GM21515 (cell line): ENCODE data around the gene GSTO1.

Experiments
- ATAC-seq: cut with Tn5 transposase; IDR thresholded peaks from one replicate; pipeline ENCODE4 v1.9.1; 2021; ENCODE audit not compliant: unreplicated experiment

The GSTO1 gene

GRCh38 chr10:104250371-104250770, 4.3 kb upstream of the GSTO1 start:
- ATAC-seq = no peak

GRCh38 chr10:104251443-104251842, 3.2 kb upstream of the GSTO1 start:
- ATAC-seq = no peak

GRCh38 chr10:104252368-104252767, 2.3 kb upstream of the GSTO1 start:
- ATAC-seq = no peak

GRCh38 chr10:104253106-104253505, 1.6 kb upstream of the GSTO1 start:
- ATAC-seq = no peak

- no peak for ATAC-seq
These were observed 884 bp upstream of the GSTO1 start for GRCh38 chr10:104253606-104254410.

GRCh38 chr10:104255311-104255981, 754 bp downstream of the GSTO1 start:
- peak; percentile 39 for ATAC-seq

- ATAC-seq = no peak
These were observed 1.8 kb downstream of the GSTO1 start for GRCh38 chr10:104256335-104256961.

GRCh38 chr10:104257235-104257634, 2.5 kb downstream of the GSTO1 start:
- no peak for ATAC-seq

- no peak for ATAC-seq
These were observed 3.5 kb downstream of the GSTO1 start for GRCh38 chr10:104258209-104258608.

GRCh38 chr10:104259456-104259855, 4.8 kb downstream of the GSTO1 start:
- ATAC-seq = no peak

GRCh38 chr10:104259999-104260774, 5.5 kb downstream of the GSTO1 start:
- no peak for ATAC-seq

- no peak for ATAC-seq
These were observed 6.1 kb downstream of the GSTO1 start for GRCh38 chr10:104260775-104261115.

- ATAC-seq = no peak
These were observed 7.4 kb downstream of the GSTO1 start for GRCh38 chr10:104262055-104262454.

GRCh38 chr10:104264783-104265182, 10.1 kb downstream of the GSTO1 start:
- no peak for ATAC-seq

- ATAC-seq = no peak
These were observed 13.2 kb downstream of the GSTO1 start for GRCh38 chr10:104267721-104268404.

- ATAC-seq = peak; percentile 1
These were observed 13.7 kb downstream of the GSTO1 start for GRCh38 chr10:104268405-104268712.

GRCh38 chr10:104268713-104269645, 14.3 kb downstream of the GSTO1 start, which contains the start of gene GSTO2:
TSS of gene GSTO2 (plus strand) at chr10:104269184. CDS start at chr10:104274916, 5,732 bp downstream.
- peak; percentile 99 for ATAC-seq

GRCh38 chr10:104273286-104273685, 18.6 kb downstream of the GSTO1 start:
- ATAC-seq = no peak

- ATAC-seq = no peak
These were observed 19.3 kb downstream of the GSTO1 start for GRCh38 chr10:104273899-104274575.
